ENCODE measurements around the gene PITX2.

PITX2 gene

DNA sequence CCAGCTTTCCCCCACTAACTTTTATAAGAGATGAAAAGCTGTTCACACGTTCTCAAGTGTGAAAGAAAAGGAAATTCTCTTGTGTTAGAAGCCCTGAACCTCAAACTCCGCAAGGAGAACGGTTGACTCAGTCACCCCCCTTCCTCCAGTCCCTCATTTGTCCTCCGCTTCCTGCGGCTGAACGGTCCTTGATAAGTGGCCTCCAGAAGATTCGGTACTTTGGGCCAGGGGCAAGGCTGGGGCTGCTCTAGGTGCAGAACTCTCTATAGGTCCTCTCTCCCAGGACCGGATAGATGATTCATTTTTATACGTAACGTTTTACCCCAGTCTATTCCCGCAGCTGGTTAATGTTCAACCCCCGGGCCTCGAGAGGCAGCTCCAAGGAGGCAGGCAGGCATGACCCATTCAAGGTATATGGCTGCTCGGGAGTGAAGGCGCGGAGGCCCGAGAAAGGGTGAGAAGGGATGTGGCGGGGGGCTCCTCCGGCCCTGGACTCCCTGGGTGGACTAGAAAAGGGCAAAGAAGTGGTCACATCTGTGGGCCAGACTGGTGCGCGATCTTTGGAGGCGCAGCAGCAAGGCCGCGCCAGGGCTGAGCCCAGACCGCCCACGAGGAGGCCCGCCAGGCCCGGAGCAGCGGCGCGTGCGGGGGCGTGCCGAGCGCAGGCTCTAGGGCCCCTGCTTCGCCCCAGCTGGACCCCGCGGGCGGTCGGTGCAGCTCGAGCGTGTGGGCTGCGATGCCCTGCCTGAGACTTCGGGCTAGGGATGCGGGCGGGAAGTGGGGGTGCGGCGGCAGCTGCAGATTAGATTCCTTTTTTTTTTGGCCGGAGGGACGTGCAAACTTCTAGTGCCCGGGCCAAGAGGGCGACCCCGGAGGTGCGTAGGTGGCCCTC, 11.7 kb downstream of the PITX2 start:
- H3K36me3 ChIP-seq: no peaks in the 10 kb centered on the region; a peak in 1 of 22 replicates
- no peak overlapping the region for H3K4me2 ChIP-seq
- H4K20me1 ChIP-seq: peaks cover 0 to 7% (median 0%) of the 10 kb centered on the region in 11 experiments; a peak in 1 of 22 replicates
- H3K27ac ChIP-seq: no peak overlapping the region
- peaks cover 54 to 73% (median 61%) of the 10 kb centered on the region in 11 experiments for H3K27me3 ChIP-seq
- H3K4me3 ChIP-seq: no peak overlapping the region
- no peak overlapping the region for H3K9ac ChIP-seq
- TF ChIP-seq Cebpa-rat (IDR thresholded peaks at IDR 0.05): no peak
- no peaks in the 10 kb centered on the region for H3K4me1 ChIP-seq
- H3K9me3 ChIP-seq (replicated peaks in 1 of 11): peaks cover 40 to 52% (median 47%) of the 10 kb centered on the region in 11 experiments

DNA sequence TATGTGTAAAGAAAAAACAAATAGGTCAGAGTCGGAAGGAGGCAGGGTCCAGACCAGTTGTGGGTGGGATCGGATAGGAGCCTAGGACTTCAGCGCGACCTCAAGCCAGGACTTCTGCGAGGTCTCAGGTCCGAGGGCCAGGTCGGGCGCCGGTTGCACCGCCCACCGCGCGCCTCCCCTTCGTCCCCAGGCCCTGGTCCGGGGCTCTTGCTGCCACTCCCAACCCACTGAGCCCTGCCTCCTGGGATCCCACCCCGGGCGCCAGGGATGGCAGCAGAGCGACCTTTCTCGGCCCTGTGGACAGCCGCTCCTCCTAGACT, 12.3 kb downstream of the PITX2 start:
- no peak for TF ChIP-seq Cebpa-rat (IDR thresholded peaks at IDR 0.05)
- Histone ChIP-seq H3K4me3 (no peak overlapping the region), H3K4me2 (no peak overlapping the region), H4K20me1 (0 out of 22 replicates have a peak, but pooled peaks cover 0 to 2% (median 0%) of the 10 kb centered on the region in 11 experiments), H3K4me1 (no peaks in the 10 kb centered on the region), H3K36me3 (no peaks in the 10 kb centered on the region; a peak in 1 of 22 replicates), H3K27ac (no peak overlapping the region), H3K27me3 (peaks cover 48 to 67% (median 55%) of the 10 kb centered on the region in 11 experiments), H3K9ac (no peak overlapping the region), H3K9me3 (replicated peaks in 1 of 11) (peaks cover 39 to 46% (median 45%) of the 10 kb centered on the region in 11 experiments)

DNA sequence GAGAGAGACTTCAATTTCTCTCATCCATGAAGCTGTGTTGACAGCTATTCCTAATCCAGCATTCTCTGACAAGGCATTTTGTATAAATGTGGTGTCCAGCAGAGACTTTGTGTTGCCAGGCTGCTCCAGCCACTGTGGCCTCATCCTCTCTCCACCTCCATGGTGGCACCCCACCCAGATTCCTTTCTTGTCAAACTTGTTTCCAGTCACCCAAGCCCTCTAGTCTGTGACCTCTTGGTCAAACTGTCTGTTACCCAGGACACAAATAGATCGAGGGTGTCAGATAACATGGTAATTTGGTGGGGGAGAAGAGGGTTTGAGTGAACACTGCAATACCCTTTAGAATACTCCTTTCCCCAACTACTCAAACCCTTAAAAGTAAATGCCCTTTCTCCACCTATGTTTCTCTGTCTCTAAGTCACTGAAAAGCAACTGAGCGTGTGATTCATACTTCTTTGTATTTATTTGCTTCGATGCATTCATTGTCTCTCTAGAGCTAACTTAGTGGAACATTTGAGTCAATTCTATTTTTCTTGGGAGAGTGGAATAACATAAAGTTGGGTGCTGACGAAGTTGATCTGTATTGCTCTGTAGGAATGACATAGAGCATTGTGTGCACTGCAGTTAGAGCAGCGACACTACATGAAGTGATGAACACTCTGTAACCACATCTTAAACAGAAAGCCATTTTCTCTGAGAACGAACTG, 13.7 kb downstream of the PITX2 start:
- H3K9ac ChIP-seq: no peak overlapping the region
- peaks cover 34 to 53% (median 41%) of the 10 kb centered on the region in 11 experiments for H3K27me3 ChIP-seq
- H3K4me3 ChIP-seq: no peak overlapping the region
- no peak overlapping the region for H3K4me2 ChIP-seq
- H3K9me3 ChIP-seq (replicated peaks in 1 of 11): peaks cover 25 to 33% (median 32%) of the 10 kb centered on the region in 11 experiments
- TF ChIP-seq Cebpa-rat (IDR thresholded peaks at IDR 0.05): no peak
- no peaks in the 10 kb centered on the region for H4K20me1 ChIP-seq
- H3K27ac ChIP-seq: no peak overlapping the region
- no peaks in the 10 kb centered on the region; a peak in 1 of 22 replicates for H3K36me3 ChIP-seq
- no peaks in the 10 kb centered on the region for H3K4me1 ChIP-seq

DNA sequence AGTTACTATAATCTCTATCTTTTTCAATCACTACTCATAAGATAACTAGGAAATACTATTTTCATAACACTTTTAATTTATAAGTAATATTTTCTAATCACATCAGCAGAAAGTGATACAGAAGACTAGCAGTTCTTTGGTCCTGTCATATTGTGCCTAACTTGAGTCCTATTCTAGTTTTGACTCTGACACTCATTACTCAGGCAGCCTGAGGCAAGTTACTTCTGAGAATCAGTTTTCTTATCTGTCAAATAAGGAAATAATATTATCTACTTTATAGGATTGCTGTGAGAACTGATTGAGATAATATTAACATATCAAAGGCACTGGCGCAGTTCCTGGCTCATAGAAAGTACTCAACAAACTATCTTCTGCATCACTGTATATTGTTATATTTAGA, 17.8 kb downstream of the PITX2 start:
- Histone ChIP-seq H3K4me3 (no peak overlapping the region), H3K9me3 (replicated peaks in 1 of 11) (no peaks in the 10 kb centered on the region), H3K27ac (no peak overlapping the region), H3K9ac (no peak overlapping the region), H4K20me1 (no peaks in the 10 kb centered on the region), H3K27me3 (peaks cover 0 to 12% (median 0%) of the 10 kb centered on the region in 11 experiments; a peak in 8 of 22 replicates), H3K4me2 (no peak overlapping the region), H3K4me1 (no peaks in the 10 kb centered on the region), H3K36me3 (no peaks in the 10 kb centered on the region)
- no peak for TF ChIP-seq Cebpa-rat (IDR thresholded peaks at IDR 0.05)

DNA sequence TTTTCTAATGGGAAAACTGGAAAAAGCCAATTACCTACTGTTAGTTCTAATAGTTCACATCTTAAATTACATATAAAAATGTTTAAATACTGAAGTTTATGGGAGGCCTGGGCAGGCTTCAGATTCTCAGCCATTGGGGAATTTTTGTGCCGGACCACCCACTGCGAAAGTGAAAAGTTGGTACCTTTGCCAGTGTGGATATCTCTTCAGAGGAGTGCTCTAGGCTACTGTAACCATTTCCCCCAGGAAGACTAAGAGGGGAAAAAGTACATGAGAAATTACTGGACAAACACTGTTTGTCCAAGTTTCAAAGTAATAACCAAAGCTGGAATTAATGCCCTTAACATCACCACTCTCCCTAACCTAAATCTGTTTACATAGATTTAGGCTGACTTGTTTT, 20.8 kb downstream of the PITX2 start:
- peaks cover 2 to 9% (median 4%) of the 10 kb centered on the region in 11 experiments; a peak in 19 of 22 replicates for H3K9me3 ChIP-seq (replicated peaks in 1 of 11)
- TF ChIP-seq Cebpa-rat (IDR thresholded peaks at IDR 0.05): no peak
- H3K4me3 ChIP-seq: no peak overlapping the region
- H3K27ac ChIP-seq: no peak overlapping the region
- no peaks in the 10 kb centered on the region for H3K27me3 ChIP-seq
- H3K9ac ChIP-seq: no peak overlapping the region
- H4K20me1 ChIP-seq: no peaks in the 10 kb centered on the region
- no peak overlapping the region for H3K4me2 ChIP-seq
- H3K4me1 ChIP-seq: no peaks in the 10 kb centered on the region
- H3K36me3 ChIP-seq: no peaks in the 10 kb centered on the region

DNA sequence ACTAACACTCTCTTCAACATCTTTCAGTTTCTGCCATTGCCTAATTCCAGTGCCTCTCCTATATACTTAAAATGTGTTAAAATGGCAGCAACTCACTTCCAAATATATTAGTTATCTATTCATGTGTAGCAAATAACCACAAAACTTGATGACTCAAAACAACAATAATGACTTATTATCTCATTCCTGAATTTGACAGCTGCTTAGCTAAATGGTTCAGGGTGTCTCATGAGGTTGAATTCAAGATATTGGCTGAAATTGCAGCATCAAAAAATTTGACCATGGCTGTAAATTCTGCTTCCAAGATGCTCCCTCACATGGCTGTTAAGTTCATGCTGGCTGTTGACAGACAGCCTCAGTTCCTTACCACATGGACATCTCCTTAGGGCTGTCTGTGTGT, 25.3 kb downstream of the PITX2 start:
- TF ChIP-seq Cebpa-rat (IDR thresholded peaks at IDR 0.05): no peak
- Histone ChIP-seq H3K36me3 (no peaks in the 10 kb centered on the region), H3K27me3 (no peaks in the 10 kb centered on the region), H3K9me3 (replicated peaks in 1 of 11) (peaks cover 13 to 28% (median 20%) of the 10 kb centered on the region in 11 experiments), H3K4me1 (no peaks in the 10 kb centered on the region), H3K4me3 (no peak overlapping the region), H3K4me2 (no peak overlapping the region), H3K27ac (no peak overlapping the region), H4K20me1 (no peaks in the 10 kb centered on the region), H3K9ac (no peak overlapping the region)

DNA sequence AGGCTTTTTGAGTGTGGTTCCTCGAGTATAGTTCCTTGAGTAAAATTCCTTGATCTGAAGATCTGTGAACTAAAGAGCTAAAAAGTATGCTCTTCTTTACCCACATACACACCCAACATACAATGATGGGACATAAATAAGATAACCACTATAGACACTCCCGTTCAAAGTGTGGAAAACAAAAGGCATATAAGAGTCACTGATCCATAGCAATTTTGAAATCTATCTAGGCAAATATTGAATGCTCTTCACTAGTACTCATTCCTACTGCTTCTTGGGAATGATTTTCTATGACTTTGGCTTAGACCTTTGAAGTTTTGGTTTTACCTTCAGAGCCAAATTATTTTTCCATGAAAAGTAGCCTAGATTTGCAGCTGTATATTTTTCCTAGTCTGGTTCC, 26.4 kb downstream of the PITX2 start:
- H3K27ac ChIP-seq: no peak overlapping the region

DNA sequence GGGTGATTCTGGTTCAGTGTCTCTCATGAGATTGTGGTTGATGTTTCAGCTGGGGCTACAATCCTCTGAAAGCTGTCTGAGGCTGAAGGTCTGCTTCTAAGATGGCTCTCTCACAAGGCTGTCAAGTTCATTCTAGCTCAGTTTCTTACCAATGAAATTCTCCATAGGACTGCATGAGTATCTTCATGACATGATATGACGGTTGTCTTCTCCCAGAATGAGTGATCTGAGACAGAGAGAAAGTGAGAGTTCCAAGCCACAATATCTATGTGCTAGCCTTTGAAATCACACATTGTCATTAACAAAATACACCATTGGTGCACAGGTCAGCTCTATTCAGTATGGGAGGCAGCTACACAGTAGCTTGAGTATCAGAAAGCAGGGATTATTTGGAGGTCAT, 27.3 kb downstream of the PITX2 start:
- no peak overlapping the region for H3K4me2 ChIP-seq
- no peak for TF ChIP-seq Cebpa-rat (IDR thresholded peaks at IDR 0.05)
- H3K27ac ChIP-seq: no peak overlapping the region
- no peaks in the 10 kb centered on the region for H3K27me3 ChIP-seq
- no peaks in the 10 kb centered on the region for H3K4me1 ChIP-seq
- H3K9me3 ChIP-seq (replicated peaks in 1 of 11): peaks cover 13 to 28% (median 20%) of the 10 kb centered on the region in 11 experiments
- H3K9ac ChIP-seq: no peak overlapping the region
- H3K36me3 ChIP-seq: no peaks in the 10 kb centered on the region
- H3K4me3 ChIP-seq: no peak overlapping the region
- H4K20me1 ChIP-seq: no peaks in the 10 kb centered on the region

More for the DNA sequence above, 26.4 kb downstream of the PITX2 start:
- Histone ChIP-seq H3K4me2 (no peak overlapping the region), H3K36me3 (no peaks in the 10 kb centered on the region), H3K4me1 (no peaks in the 10 kb centered on the region), H3K27me3 (no peaks in the 10 kb centered on the region), H4K20me1 (no peaks in the 10 kb centered on the region), H3K9me3 (replicated peaks in 1 of 11) (peaks cover 13 to 28% (median 20%) of the 10 kb centered on the region in 11 experiments), H3K9ac (no peak overlapping the region), H3K4me3 (no peak overlapping the region)
- no peak for TF ChIP-seq Cebpa-rat (IDR thresholded peaks at IDR 0.05)

DNA sequence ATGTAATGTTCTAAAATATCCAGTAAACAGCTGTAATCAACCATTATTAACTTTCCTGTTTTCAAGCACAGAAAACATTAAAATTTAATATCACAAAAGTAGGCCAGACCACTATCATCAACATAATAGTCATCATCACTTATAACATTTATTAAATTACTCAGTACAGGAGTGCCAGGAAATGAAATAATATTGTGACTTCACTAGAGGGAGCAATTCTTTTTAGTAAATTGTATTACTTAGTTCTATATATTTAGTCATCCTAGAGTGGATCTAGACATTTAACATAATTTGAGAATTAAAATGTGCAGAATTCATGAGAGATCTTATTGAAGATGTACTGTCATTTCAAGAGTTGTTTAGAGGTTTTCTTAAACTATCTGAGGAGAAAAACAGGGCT, 33.6 kb downstream of the PITX2 start:
- H3K27ac ChIP-seq: no peak overlapping the region
- no peaks in the 10 kb centered on the region for H3K4me1 ChIP-seq
- H3K9me3 ChIP-seq (replicated peaks in 1 of 11): 0 out of 22 replicates have a peak, but pooled peaks cover 0 to 4% (median 0%) of the 10 kb centered on the region in 11 experiments
- no peaks in the 10 kb centered on the region for H4K20me1 ChIP-seq
- H3K27me3 ChIP-seq: no peaks in the 10 kb centered on the region
- no peak overlapping the region for H3K4me3 ChIP-seq
- no peak overlapping the region for H3K9ac ChIP-seq
- no peak for TF ChIP-seq Cebpa-rat (IDR thresholded peaks at IDR 0.05)
- no peaks in the 10 kb centered on the region for H3K36me3 ChIP-seq
- H3K4me2 ChIP-seq: no peak overlapping the region
